Thoracic aorta (tissue), 2 donors: ENCODE measurements around the gene EXOC6B. TPM values are rescaled to one million over a fixed set of nuclear protein-coding genes. Genes with fewer than 3 reads are reported as not detected.

Experiments used
- ATAC-seq: fragments of 150-250 bp; one replicate; pipeline ENCODE4 v1.8.0; 2017; ENCODE audit warnings: low read depth; ENCODE audit not compliant: insufficient number of reproducible peaks, low FRiP score
- DNase-seq: peaks from one replicate; pipeline ENCODE4 v3.0.0-alpha.2; 2020; ENCODE audit warnings: low spot score
- H3K27ac ChIP-seq, 2 donors: fragments of 200-600 bp; sonication (generic); 1 replicate in 1 of 2; 2 replicates in 1 of 2; pipeline ENCODE4 v1.5.1; 2016; ENCODE audit warnings: mild to moderate bottlenecking in 2 of 2, moderate library complexity in 2 of 2
- H3K27me3 ChIP-seq: fragments of 200-600 bp; sonication (generic); replicated peaks from 2 replicates; pipeline ENCODE4 v1.6.0; 2016; ENCODE audit warnings: mild to moderate bottlenecking; ENCODE audit not compliant: insufficient read depth
- H3K36me3 ChIP-seq: fragments of 200-600 bp; sonication (generic); one replicate; pipeline ENCODE4 v1.5.1; 2016
- H3K4me1 ChIP-seq, 2 donors: fragments of 200-600 bp; sonication (generic); 1 replicate in 1 of 2; 2 replicates in 1 of 2; pipeline versions ENCODE4 v1.5.1 to v1.6.0; 2016; ENCODE audit warnings: low read depth in 2 of 2, mild to moderate bottlenecking in 1 of 2; ENCODE audit not compliant: control insufficient read depth in 1 of 2
- H3K4me3 ChIP-seq: fragments of 200-600 bp; sonication (generic); 2 replicates; pipeline ENCODE4 v1.5.1; 2016; ENCODE audit warnings: mild to moderate bottlenecking
- H3K9me3 ChIP-seq: fragments of 200-600 bp; sonication (generic); 2 replicates; pipeline ENCODE4 v1.5.1; 2016
- total RNA-seq, 2 donors: library from RNA; depleted of rRNA; stranded (reverse); fragments of >200 nt; gene quantifications; one replicate each; pipeline versions ENCODE4 v1.1.0 to v1.2.3, GENCODE V29; 2016
- TF ChIP-seq, protein P1 (sequence below): fragments of 200-600 bp; sonication (generic); IDR thresholded peaks from one replicate; pipeline ENCODE4 v1.5.1; 2019; ENCODE audit warnings: antibody characterized with exemption

The EXOC6B gene
- total RNA-seq, 2 donors from 2014 or later: 29.6 to 44.5 TPM

DNA sequence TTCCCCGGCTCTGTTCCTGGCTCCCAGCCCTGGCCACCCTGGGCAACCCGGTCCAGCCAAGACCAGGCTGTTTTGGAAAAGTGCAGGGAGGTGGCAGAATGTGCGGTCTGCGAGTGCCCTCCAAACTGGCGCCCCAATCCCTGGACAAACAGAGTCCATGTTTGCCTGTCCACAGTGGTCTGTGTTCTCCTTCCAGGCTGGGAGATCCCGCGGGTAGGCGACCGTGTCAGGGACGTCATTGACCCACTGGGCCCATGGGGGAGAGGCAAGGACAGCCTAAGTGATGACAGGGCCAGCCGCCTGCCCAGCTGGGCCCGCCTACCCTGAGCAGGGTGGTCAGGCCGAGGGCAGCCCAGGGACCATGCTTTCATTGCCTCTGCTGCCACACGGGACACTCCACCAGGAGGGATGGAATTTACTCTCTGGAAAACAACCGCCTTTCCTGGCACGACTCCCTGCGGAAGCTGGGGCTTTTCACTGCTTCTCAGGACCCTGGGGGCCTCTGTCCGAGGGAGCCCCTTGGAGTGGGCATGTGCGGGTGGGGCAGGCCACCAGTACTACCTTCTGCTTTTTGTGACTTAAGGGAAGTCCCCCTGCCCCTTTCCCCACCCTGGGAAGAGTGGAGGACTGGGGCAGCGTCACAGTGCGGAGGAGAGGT lies 698.3 kb downstream of the EXOC6B start:
- H3K36me3 ChIP-seq: no peaks in the 10 kb centered on the region
- no peak overlapping the region for H3K27ac ChIP-seq
- no peaks in the 10 kb centered on the region for H3K4me1 ChIP-seq
- no peaks in the 10 kb centered on the region for H3K9me3 ChIP-seq
- no peaks in the 10 kb centered on the region for H3K27me3 ChIP-seq
- TF ChIP-seq, protein P1, sequence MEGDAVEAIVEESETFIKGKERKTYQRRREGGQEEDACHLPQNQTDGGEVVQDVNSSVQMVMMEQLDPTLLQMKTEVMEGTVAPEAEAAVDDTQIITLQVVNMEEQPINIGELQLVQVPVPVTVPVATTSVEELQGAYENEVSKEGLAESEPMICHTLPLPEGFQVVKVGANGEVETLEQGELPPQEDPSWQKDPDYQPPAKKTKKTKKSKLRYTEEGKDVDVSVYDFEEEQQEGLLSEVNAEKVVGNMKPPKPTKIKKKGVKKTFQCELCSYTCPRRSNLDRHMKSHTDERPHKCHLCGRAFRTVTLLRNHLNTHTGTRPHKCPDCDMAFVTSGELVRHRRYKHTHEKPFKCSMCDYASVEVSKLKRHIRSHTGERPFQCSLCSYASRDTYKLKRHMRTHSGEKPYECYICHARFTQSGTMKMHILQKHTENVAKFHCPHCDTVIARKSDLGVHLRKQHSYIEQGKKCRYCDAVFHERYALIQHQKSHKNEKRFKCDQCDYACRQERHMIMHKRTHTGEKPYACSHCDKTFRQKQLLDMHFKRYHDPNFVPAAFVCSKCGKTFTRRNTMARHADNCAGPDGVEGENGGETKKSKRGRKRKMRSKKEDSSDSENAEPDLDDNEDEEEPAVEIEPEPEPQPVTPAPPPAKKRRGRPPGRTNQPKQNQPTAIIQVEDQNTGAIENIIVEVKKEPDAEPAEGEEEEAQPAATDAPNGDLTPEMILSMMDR: no peak
- no peak for DNase-seq
- no peak for ATAC-seq
- no peak overlapping the region for H3K4me3 ChIP-seq

GRCh38 chr2:72126186-72127100 lies 699.4 kb downstream of the EXOC6B start:
- ATAC-seq: no peak
- H3K36me3 ChIP-seq: no peaks in the 10 kb centered on the region
- no peaks in the 10 kb centered on the region for H3K27me3 ChIP-seq
- no peak overlapping the region for H3K4me3 ChIP-seq
- H3K9me3 ChIP-seq: no peaks in the 10 kb centered on the region
- H3K4me1 ChIP-seq: no peaks in the 10 kb centered on the region
- DNase-seq: no peak
- TF ChIP-seq, protein P1: no peak
- H3K27ac ChIP-seq: no peak overlapping the region

Other genes with a start within 250 kb of the EXOC6B start
- 10 to 100 TPM; 26.1 to 42.6 TPM for gene SPR, start 61.4 kb upstream of the EXOC6B start, total RNA-seq
- not detected for gene EMX1, start 91.5 kb upstream of the EXOC6B start, total RNA-seq
- 10 to 100 TPM; 16.6 to 18.1 TPM for gene SFXN5, start 245.7 kb upstream of the EXOC6B start, total RNA-seq